ENCODE results near the gene CARD10.
"Not testable (repeated sequence)": the region's sequence is repeated elsewhere in the genome, so short reads cannot be mapped to it uniquely, and the experiment has no call there.

DNA sequence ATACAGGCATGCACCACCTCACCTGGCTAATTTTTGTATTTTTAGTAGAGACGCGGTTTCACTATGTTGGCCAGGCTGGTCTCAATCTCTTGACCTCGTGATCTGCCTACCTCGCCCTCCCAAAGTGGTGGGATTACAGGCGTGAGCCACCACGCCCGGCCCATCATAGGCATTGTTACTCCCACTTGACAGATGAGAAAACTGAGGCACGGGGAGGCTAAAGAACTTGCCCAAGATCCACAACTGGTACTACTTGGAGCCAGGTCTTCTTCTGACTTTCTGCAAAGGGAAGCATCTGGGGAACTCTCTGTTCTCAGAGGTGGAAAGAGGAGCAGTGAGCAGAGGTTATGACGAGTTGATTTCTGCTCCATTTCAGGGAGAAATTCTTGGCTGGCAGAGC is 31.7 kb upstream of the CARD10 start:
- TF ChIP-seq, protein P1, sequence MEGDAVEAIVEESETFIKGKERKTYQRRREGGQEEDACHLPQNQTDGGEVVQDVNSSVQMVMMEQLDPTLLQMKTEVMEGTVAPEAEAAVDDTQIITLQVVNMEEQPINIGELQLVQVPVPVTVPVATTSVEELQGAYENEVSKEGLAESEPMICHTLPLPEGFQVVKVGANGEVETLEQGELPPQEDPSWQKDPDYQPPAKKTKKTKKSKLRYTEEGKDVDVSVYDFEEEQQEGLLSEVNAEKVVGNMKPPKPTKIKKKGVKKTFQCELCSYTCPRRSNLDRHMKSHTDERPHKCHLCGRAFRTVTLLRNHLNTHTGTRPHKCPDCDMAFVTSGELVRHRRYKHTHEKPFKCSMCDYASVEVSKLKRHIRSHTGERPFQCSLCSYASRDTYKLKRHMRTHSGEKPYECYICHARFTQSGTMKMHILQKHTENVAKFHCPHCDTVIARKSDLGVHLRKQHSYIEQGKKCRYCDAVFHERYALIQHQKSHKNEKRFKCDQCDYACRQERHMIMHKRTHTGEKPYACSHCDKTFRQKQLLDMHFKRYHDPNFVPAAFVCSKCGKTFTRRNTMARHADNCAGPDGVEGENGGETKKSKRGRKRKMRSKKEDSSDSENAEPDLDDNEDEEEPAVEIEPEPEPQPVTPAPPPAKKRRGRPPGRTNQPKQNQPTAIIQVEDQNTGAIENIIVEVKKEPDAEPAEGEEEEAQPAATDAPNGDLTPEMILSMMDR (IDR thresholded peaks at IDR 0.05), result not testable (repeated sequence)
- not testable (repeated sequence) for TF ChIP-seq POLR2A (IDR thresholded peaks at IDR 0.05)
